SK-N-SH (cell line): ENCODE results near the gene DRAP1. TPM values are rescaled to one million over a fixed set of nuclear protein-coding genes. Genes with fewer than 3 reads are reported as not detected.

Experiments
- CTCF ChIA-PET: fragments of 300-600, 350-600 bp; formaldehyde crosslinking; extraction: SDS; loops from one replicate; lab custom pipeline; 2021; lab: Yijun Ruan, JAX
- POLR2A ChIA-PET: fragments of 350-600 bp; sonication (Branson Sonifier 250); formaldehyde crosslinking; extraction: SDS; loops from one replicate; lab custom pipeline; 2020; ENCODE audit warnings: antibody characterized with exemption, inconsistent platforms; lab: Yijun Ruan, JAX
- DNase-seq: peaks from one replicate; pipeline ENCODE4 v3.0.0; 2012
- H2AFZ ChIP-seq: fragments of 200-600 bp; sonication (generic); 2 replicates; pipeline ENCODE4 v1.8.1; 2016; ENCODE audit warnings: antibody characterized with exemption, mild to moderate bottlenecking, low read depth
- H3F3A ChIP-seq: fragments of 200-600 bp; sonication (generic); replicated peaks from 2 replicates; pipeline ENCODE3; 2016; ENCODE audit warnings: antibody characterized with exemption, mild to moderate bottlenecking; ENCODE audit not compliant: insufficient read depth
- H3K27ac ChIP-seq, 2 experiments: fragments of 200-500 bp in 1 of 2; fragments of 200-600 bp in 1 of 2; sonication (Bioruptor generic) in 1 of 2; sonication (generic), shearing (Covaris generic) in 1 of 2; 2 replicates each; pipeline versions ENCODE4 v1.5.1 to v1.6.1; 2014 to 2016; ENCODE audit warnings: low read depth in 2 of 2, inconsistent platforms in 1 of 2, low read length in 1 of 2, mild to moderate bottlenecking in 1 of 2, mixed read lengths in 1 of 2
- H3K27me3 ChIP-seq: fragments of 200-600 bp; sonication (generic), shearing (Covaris generic); 2 replicates; pipeline ENCODE4 v1.6.1; 2016; ENCODE audit warnings: mixed run types; ENCODE audit not compliant: insufficient read depth
- H3K36me3 ChIP-seq, 2 experiments: fragments of 200-500 bp in 1 of 2; fragments of 200-600 bp in 1 of 2; sonication (Bioruptor generic) in 1 of 2; sonication (generic) in 1 of 2; replicated peaks in 1 of 2; 2 replicates each; pipeline versions ENCODE3 to v1.5.1; 2014 to 2016; ENCODE audit warnings: low read length in 1 of 2, mild to moderate bottlenecking in 1 of 2; ENCODE audit not compliant: insufficient read depth in 2 of 2, control insufficient read depth in 1 of 2
- H3K4me1 ChIP-seq, 2 experiments: fragments of 200-500 bp in 1 of 2; fragments of 200-600 bp in 1 of 2; sonication (Bioruptor generic) in 1 of 2; sonication (generic), shearing (Covaris generic) in 1 of 2; 2 replicates each; pipeline versions ENCODE4 v1.5.1 to v1.6.1; 2014 to 2016; ENCODE audit warnings: low read depth in 1 of 2, low read length in 1 of 2, mixed run types in 1 of 2; ENCODE audit not compliant: insufficient read depth in 2 of 2, control insufficient read depth in 1 of 2
- H3K4me2 ChIP-seq: fragments of 200-600 bp; sonication (generic), shearing (Covaris generic); 2 replicates; pipeline ENCODE4 v1.6.1; 2017; ENCODE audit warnings: mixed run types
- H3K4me3 ChIP-seq, 2 experiments: fragments of 200-500 bp in 1 of 2; fragments of 200-600 bp in 1 of 2; sonication (Bioruptor generic) in 1 of 2; sonication (generic), shearing (Covaris generic) in 1 of 2; 2 replicates each; pipeline versions ENCODE4 v1.5.1 to v1.8.1; 2014 to 2016; ENCODE audit warnings: low read depth in 2 of 2, inconsistent platforms in 1 of 2, low read length in 1 of 2, mild to moderate bottlenecking in 1 of 2, mixed read lengths in 1 of 2, moderate library complexity in 1 of 2
- H3K79me2 ChIP-seq: fragments of 200-600 bp; sonication (generic); 2 replicates; pipeline ENCODE4 v1.8.1; 2017; ENCODE audit warnings: mild to moderate bottlenecking; ENCODE audit not compliant: insufficient read depth
- H3K9ac ChIP-seq: fragments of 200-600 bp; sonication (generic); 2 replicates; pipeline ENCODE4 v1.6.1; 2017; ENCODE audit warnings: mixed run types
- H3K9me2 ChIP-seq: fragments of 200-600 bp; sonication (generic); 2 replicates; pipeline ENCODE4 v1.6.1; 2017; ENCODE audit warnings: mixed run types
- H3K9me3 ChIP-seq: fragments of 200-600 bp; sonication (generic); 2 replicates; pipeline ENCODE4 v1.6.1; 2017; ENCODE audit warnings: mixed run types, mild to moderate bottlenecking, moderate library complexity
- H4K20me1 ChIP-seq: fragments of 200-600 bp; sonication (generic); 2 replicates; pipeline ENCODE4 v1.6.1; 2017; ENCODE audit warnings: mild to moderate bottlenecking, mixed run types; ENCODE audit not compliant: insufficient read depth
- CHD2 ChIP-seq: fragments of 150-350 bp; IDR thresholded peaks from 2 replicates; pipeline ENCODE4 v1.6.1; 2018; ENCODE audit warnings: low read length; ENCODE audit not compliant: partially characterized antibody
- CTCF ChIP-seq: fragments of 200-600 bp; sonication (generic); IDR thresholded peaks from 2 replicates; pipeline ENCODE4 v1.6.1; 2017; ENCODE audit warnings: antibody characterized with exemption, mild to moderate bottlenecking, moderate library complexity
- EP300 ChIP-seq, 2 experiments: IDR thresholded peaks; 2 replicates each; pipeline versions ENCODE4 v1.4.0 to v1.6.1; 2012; ENCODE audit warnings: borderline replicate concordance in 1 of 2, low read depth in 1 of 2, low read length in 1 of 2
- EZH2phosphoT487 ChIP-seq: fragments of 200-600 bp; sonication (generic); IDR thresholded peaks from 2 replicates; pipeline ENCODE4 v1.6.1; 2017; ENCODE audit warnings: low read depth, mixed run types, mild to moderate bottlenecking, antibody characterized with exemption, moderate library complexity, borderline replicate concordance
- FOXJ3 ChIP-seq: sonication (generic); formaldehyde crosslinking; IDR thresholded peaks from 2 replicates; pipeline ENCODE4 v1.5.1; 2020; ENCODE audit warnings: mild to moderate bottlenecking, missing genetic modification reagents
- FOXM1 ChIP-seq: IDR thresholded peaks from 2 replicates; pipeline ENCODE4 v1.4.0; 2012; ENCODE audit warnings: low read depth, mild to moderate bottlenecking
- GABPA ChIP-seq: IDR thresholded peaks from 2 replicates; pipeline ENCODE4 v1.4.0; 2012; ENCODE audit warnings: low read depth, mild to moderate bottlenecking
- GATA2 ChIP-seq: sonication (generic); formaldehyde crosslinking; IDR thresholded peaks from 2 replicates; pipeline ENCODE4 v1.5.0; 2020; ENCODE audit warnings: mild to moderate bottlenecking, missing genetic modification reagents
- JUND ChIP-seq: IDR thresholded peaks from 2 replicates; pipeline ENCODE4 v1.4.0; 2012
- MAX ChIP-seq: IDR thresholded peaks from 2 replicates; pipeline ENCODE4 v1.4.0; 2012; ENCODE audit warnings: low read depth
- MXI1 ChIP-seq: IDR thresholded peaks from 2 replicates; pipeline ENCODE4 v1.6.1; 2012; ENCODE audit warnings: mild to moderate bottlenecking, low read depth, low read length, improper control_type of control experiment
- NFIC ChIP-seq: IDR thresholded peaks from 2 replicates; pipeline ENCODE4 v1.4.0; 2012; ENCODE audit warnings: borderline replicate concordance
- NRF1 ChIP-seq: IDR thresholded peaks from 2 replicates; pipeline ENCODE4 v1.6.1; 2012; ENCODE audit warnings: low read depth, mild to moderate bottlenecking, low read length
- PBX3 ChIP-seq: IDR thresholded peaks from 2 replicates; pipeline ENCODE4; 2012
- POLR2AphosphoS5 ChIP-seq: IDR thresholded peaks from 2 replicates; pipeline ENCODE4 v1.6.1; 2012; ENCODE audit warnings: low read depth, low read length
- RAD21 ChIP-seq: IDR thresholded peaks from 2 replicates; pipeline ENCODE4 v1.6.1; 2012; ENCODE audit warnings: mild to moderate bottlenecking, low read length
- REST ChIP-seq: IDR thresholded peaks from 2 replicates; pipeline ENCODE4 v1.6.1; 2012; ENCODE audit warnings: mild to moderate bottlenecking, low read depth, low read length, moderate library complexity
- SIN3A ChIP-seq: IDR thresholded peaks from 2 replicates; pipeline ENCODE4 v1.6.1; 2012; ENCODE audit warnings: low read depth, mild to moderate bottlenecking, low read length, moderate library complexity, borderline replicate concordance
- SMC3 ChIP-seq: IDR thresholded peaks from 2 replicates; pipeline ENCODE4 v1.6.1; 2012; ENCODE audit warnings: low read depth, low read length, improper control_type of control experiment
- TAF1 ChIP-seq: IDR thresholded peaks from 2 replicates; pipeline ENCODE4 v1.6.1; 2012; ENCODE audit warnings: low read depth, mild to moderate bottlenecking, low read length, moderate library complexity, borderline replicate concordance
- TCF12 ChIP-seq: IDR thresholded peaks from 2 replicates; pipeline ENCODE4 v1.4.0; 2012
- USF1 ChIP-seq: IDR thresholded peaks from 2 replicates; pipeline ENCODE4 v1.4.0; 2012; ENCODE audit warnings: low read depth, borderline replicate concordance
- USF2 ChIP-seq: fragments of 150-350 bp; IDR thresholded peaks from 2 replicates; pipeline ENCODE4 v1.6.1; 2017; ENCODE audit warnings: antibody characterized with exemption, low read length, low read depth, borderline replicate concordance
- whole genome bisulfite sequencing: methylation state at CpG from one replicate; pipeline ENCODE4 v1.1.6; 2017; ENCODE audit warnings: low lambda C conversion rate; 5-methylcytosine and 5-hydroxymethylcytosine counted together
- polyA plus RNA-seq, 3 experiments: library from polyadenylated mRNA; depleted of rRNA; stranded (reverse); fragments of >200 nt; gene quantifications; 2 replicates each; pipeline ENCODE4 v1.2.3, GENCODE V29; 2012

Gene DRAP1
- polyA plus RNA-seq, 1 of the 3 experiments (the other 2 are of a cell fraction), result 464 TPM

- TF ChIP-seq REST (peak; percentile 51; the same call in 1 of the 2 replicates), POLR2AphosphoS5 (no peak; the same call in 1 of the 2 replicates), GATA2 (CRISPR knock-in tag) (no peak), NFIC (peak; percentile 83), RAD21 (no peak), SMC3 (no peak), NRF1 (no peak), JUND (peak; percentile 93)
- TF ChIP-seq, all 33 proteins: peak for 15
Measured at GRCh38 chr11:65903068-65903481, 16.2 kb upstream of the DRAP1 start (continued).

GRCh38 chr11:65903715-65904114 lies 15.5 kb upstream of the DRAP1 start:
- peaks cover 48% of the 10 kb centered on the region for H3F3A ChIP-seq
- peaks cover 3% of the 10 kb centered on the region for H4K20me1 ChIP-seq
- peaks cover 0 to 2% of the 10 kb centered on the region in 2 experiments for H3K36me3 ChIP-seq
- POLR2A ChIA-PET, result no interaction called here
- TF ChIP-seq MXI1 (no peak), FOXM1 (no peak), EZH2phosphoT487 (no peak), EP300 (IDR thresholded peaks at IDR 0.05; ENCODE audit: borderline replicate concordance in 1 of 2, low read depth in 1 of 2, low read length in 1 of 2) (no peak), PBX3 (no peak), CHD2 (no peak), SIN3A (no peak), CTCF (no peak), NFIC (no peak), FOXJ3 (CRISPR knock-in tag) (no peak), GABPA (no peak), USF1 (no peak), SMC3 (no peak), MAX (no peak), TCF12 (no peak), TAF1 (no peak), USF2 (no peak), JUND (no peak)
- TF ChIP-seq, all 33 proteins: peak for 0
- H3K9me2 ChIP-seq, result no peaks in the 10 kb centered on the region
- H3K4me1 ChIP-seq, result peaks cover 0 to 26% of the 10 kb centered on the region in 2 experiments; a peak in 3 of 4 replicates
- no peaks in the 10 kb centered on the region for H3K9me3 ChIP-seq
- H3K9ac ChIP-seq, result peak overlapping the region; percentile 70
- no peaks in the 10 kb centered on the region for H3K27me3 ChIP-seq
- no peak for DNase-seq
- H3K4me2 ChIP-seq, result peak overlapping the region; percentile 75
- no peak overlapping the region for H3K4me3 ChIP-seq
- CTCF ChIA-PET, result interaction anchor here (1.1 to 4.1 kb wide), 2 partner anchors 15 to 19 kb away, joined by 3 to 35 read pairs; partner anchors contain the start of genes CCDC85B and FIBP
- peaks cover 52% of the 10 kb centered on the region for H3K79me2 ChIP-seq
- H2AFZ ChIP-seq, result no peak overlapping the region
- 75% methylated on average over 8 of the region's 8 CpGs for WGBS
- peak overlapping the region in 1 of 2 experiments; percentile 95; a peak in 2 of 4 replicates for H3K27ac ChIP-seq
